ENCODE measurements around the gene LCE7A.

DNA sequence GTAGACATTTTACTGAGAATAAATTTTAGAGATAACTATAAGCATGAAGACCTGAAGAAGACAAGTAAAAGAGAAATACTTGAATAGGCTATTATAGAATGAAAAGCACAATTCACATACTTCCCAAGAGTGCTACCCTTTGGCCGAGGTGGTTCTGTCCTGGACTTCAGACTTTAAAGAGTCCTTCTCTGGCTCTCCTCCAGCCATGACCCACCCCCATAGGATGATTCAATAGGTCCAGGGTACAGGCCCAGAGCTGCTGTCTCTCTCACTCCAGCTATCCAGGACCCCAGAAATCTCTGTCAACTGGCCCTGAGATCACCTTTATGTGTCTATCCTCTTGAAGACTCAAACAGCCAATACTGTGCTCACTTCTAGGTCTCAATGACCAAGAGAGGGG is 17.0 kb downstream of the LCE7A start:
- TF ChIP-seq RELA (CRISPR knock-in tag; IDR thresholded peaks at IDR 0.05; ENCODE audit: borderline replicate concordance) = no peak
- TF ChIP-seq, protein P1, sequence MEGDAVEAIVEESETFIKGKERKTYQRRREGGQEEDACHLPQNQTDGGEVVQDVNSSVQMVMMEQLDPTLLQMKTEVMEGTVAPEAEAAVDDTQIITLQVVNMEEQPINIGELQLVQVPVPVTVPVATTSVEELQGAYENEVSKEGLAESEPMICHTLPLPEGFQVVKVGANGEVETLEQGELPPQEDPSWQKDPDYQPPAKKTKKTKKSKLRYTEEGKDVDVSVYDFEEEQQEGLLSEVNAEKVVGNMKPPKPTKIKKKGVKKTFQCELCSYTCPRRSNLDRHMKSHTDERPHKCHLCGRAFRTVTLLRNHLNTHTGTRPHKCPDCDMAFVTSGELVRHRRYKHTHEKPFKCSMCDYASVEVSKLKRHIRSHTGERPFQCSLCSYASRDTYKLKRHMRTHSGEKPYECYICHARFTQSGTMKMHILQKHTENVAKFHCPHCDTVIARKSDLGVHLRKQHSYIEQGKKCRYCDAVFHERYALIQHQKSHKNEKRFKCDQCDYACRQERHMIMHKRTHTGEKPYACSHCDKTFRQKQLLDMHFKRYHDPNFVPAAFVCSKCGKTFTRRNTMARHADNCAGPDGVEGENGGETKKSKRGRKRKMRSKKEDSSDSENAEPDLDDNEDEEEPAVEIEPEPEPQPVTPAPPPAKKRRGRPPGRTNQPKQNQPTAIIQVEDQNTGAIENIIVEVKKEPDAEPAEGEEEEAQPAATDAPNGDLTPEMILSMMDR (IDR thresholded peaks at IDR 0.05) = no peak

Data from WTC11 (cell line).